GM12801 (cell line): Measurements from ENCODE around the gene SAMD14.

Experiments
- CTCF ChIP-seq: IDR thresholded peaks from one replicate; pipeline ENCODE4 v1.5.1; 2011; ENCODE audit warnings: control low read depth; ENCODE audit not compliant: insufficient read length; ENCODE audit errors: extremely low read depth

Gene SAMD14

GRCh38 chr17:50154604-50155003, 24.6 kb upstream of the SAMD14 start:
- no peak for TF ChIP-seq CTCF

GRCh38 chr17:50153650-50154575, 24.0 kb upstream of the SAMD14 start:
- TF ChIP-seq CTCF: no peak

GRCh38 chr17:50152736-50153135, 22.8 kb upstream of the SAMD14 start:
- TF ChIP-seq CTCF: no peak

- TF ChIP-seq CTCF: no peak
Measured at GRCh38 chr17:50151937-50152547, 22.1 kb upstream of the SAMD14 start.

GRCh38 chr17:50151041-50151936, 21.3 kb upstream of the SAMD14 start:
- TF ChIP-seq CTCF: no peak

GRCh38 chr17:50150354-50151040, 20.5 kb upstream of the SAMD14 start, which contains the start of gene PPP1R9B:
TSS of gene PPP1R9B (minus strand) at chr17:50150677. CDS start at chr17:50150513, 164 bp downstream.
- no peak for TF ChIP-seq CTCF
